ENCODE data around the gene SERBP1.

The SERBP1 gene

DNA sequence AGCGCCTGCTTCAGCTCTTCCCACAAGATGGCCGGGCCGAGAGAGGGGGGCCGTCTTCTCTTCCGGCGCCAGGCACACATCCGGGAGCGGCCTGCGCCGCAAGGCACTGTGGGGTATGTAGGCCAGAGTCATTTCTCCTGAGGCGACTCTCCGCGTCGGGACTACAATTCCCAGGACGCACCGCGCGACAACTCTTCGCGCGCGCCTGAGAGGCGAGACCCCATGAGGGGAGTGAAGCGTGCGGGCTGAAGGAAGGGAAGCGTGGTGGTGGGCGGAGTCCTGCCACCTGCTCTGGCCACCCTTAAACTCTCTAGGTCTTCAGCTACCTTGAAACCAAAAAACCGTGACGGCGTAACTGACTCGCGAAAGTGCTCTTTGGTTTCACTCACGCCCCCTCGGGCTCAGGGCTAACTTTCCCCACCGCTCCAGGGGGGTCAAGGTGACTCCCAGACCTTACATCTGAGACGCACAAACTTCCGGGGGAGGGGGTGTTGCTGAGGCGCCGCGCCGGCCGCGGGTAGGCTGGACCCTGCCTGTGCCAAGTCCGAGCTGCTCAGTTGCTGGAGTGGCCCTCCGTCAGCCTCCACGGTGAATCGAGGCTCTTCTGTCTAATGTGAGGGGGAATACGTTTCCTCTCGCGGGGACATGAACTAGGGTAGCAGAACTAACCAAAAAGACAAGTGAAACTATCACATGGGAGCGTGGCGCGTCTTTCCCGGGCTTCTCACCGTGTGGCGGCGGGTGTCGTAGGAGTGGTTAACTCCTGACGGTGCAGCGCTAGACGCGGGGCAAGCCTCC lies at the start of gene SERBP1:
Gene SERBP1 (minus strand): TSS at position 45 of the 798 bp plus-strand sequence. CDS start 102 bp downstream, outside the sequence.
- H3K9me3 ChIP-seq (ENCODE audit: control insufficient read depth, insufficient read depth, low read depth, low read length), result no peaks in the 10 kb centered on the region
- H3K27ac ChIP-seq (ENCODE audit: extremely low read depth, low read depth, low read length), result peak within 1 kb of the TSS; percentile 96
- peaks cover 5 to 36% of the 10 kb centered on the region in 2 experiments for H3K36me3 ChIP-seq (ENCODE audit: control insufficient read depth in 2 of 2, insufficient read depth in 1 of 2, low read length in 2 of 2)
- peak within 1 kb of the TSS; percentile 98 for H3K4me3 ChIP-seq (ENCODE audit: low read depth, low read length)
- CTCF ChIA-PET, result interaction anchor here (1.3 to 2.8 kb wide), 3 partner anchors 56 to 219 kb away, joined by 3 to 11 read pairs (median 6); no protein-coding TSS in a partner anchor
- H3K4me1 ChIP-seq (ENCODE audit: control insufficient read depth, insufficient read depth, low read length), result peaks cover 9% of the 10 kb centered on the region
- POLR2A ChIA-PET, result interaction anchor here (0.6 to 2.5 kb wide), 14 partner anchors 10 to 698 kb away, joined by 3 to 11 read pairs (median 4); no protein-coding TSS in a partner anchor
- peak; percentile 16; the same call in 1 of the 2 replicates for TF ChIP-seq ZNF623 (tag by site-specific recombination; IDR thresholded peaks at IDR 0.05)
- no peak for TF ChIP-seq ZBTB21 (tag by site-specific recombination; IDR thresholded peaks at IDR 0.05)
- TF ChIP-seq ZNF341 (tag by site-specific recombination; IDR thresholded peaks at IDR 0.05; ENCODE audit: low read depth), result peak; percentile 86
- peak; percentile 96 for TF ChIP-seq PRDM1 (tag by site-specific recombination; IDR thresholded peaks at IDR 0.05)
- TF ChIP-seq, protein P1, sequence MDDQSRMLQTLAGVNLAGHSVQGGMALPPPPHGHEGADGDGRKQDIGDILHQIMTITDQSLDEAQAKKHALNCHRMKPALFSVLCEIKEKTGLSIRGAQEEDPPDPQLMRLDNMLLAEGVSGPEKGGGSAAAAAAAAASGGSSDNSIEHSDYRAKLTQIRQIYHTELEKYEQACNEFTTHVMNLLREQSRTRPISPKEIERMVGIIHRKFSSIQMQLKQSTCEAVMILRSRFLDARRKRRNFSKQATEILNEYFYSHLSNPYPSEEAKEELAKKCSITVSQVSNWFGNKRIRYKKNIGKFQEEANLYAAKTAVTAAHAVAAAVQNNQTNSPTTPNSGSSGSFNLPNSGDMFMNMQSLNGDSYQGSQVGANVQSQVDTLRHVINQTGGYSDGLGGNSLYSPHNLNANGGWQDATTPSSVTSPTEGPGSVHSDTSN (CRISPR knock-in tag; IDR thresholded peaks at IDR 0.05), result peak; percentile 10; the same call in 1 of the 2 replicates
- peak; percentile 88 for TF ChIP-seq SP3 (tag by site-specific recombination; IDR thresholded peaks at IDR 0.05)
- TF ChIP-seq, protein P2, sequence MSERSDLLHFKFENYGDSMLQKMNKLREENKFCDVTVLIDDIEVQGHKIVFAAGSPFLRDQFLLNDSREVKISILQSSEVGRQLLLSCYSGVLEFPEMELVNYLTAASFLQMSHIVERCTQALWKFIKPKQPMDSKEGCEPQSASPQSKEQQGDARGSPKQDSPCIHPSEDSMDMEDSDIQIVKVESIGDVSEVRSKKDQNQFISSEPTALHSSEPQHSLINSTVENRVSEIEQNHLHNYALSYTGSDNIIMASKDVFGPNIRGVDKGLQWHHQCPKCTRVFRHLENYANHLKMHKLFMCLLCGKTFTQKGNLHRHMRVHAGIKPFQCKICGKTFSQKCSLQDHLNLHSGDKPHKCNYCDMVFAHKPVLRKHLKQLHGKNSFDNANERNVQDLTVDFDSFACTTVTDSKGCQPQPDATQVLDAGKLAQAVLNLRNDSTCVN (tag by site-specific recombination; optimal IDR thresholded peaks at IDR 0.05), result peak; percentile 90
- no peak for TF ChIP-seq ZNF248 (tag by site-specific recombination; IDR thresholded peaks at IDR 0.05)
- TF ChIP-seq KLF8 (tag by site-specific recombination; IDR thresholded peaks at IDR 0.05), result peak; percentile 85
- no peak for TF ChIP-seq ZNF138 (tag by site-specific recombination; IDR thresholded peaks at IDR 0.05; ENCODE audit: borderline replicate concordance)
- TF ChIP-seq, protein P3, sequence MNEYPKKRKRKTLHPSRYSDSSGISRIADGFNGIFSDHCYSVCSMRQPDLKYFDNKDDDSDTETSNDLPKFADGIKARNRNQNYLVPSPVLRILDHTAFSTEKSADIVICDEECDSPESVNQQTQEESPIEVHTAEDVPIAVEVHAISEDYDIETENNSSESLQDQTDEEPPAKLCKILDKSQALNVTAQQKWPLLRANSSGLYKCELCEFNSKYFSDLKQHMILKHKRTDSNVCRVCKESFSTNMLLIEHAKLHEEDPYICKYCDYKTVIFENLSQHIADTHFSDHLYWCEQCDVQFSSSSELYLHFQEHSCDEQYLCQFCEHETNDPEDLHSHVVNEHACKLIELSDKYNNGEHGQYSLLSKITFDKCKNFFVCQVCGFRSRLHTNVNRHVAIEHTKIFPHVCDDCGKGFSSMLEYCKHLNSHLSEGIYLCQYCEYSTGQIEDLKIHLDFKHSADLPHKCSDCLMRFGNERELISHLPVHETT (tag by site-specific recombination; IDR thresholded peaks at IDR 0.05), result peak; percentile 15; the same call in 1 of the 2 replicates
- peak; percentile 94 for TF ChIP-seq GLIS1 (tag by site-specific recombination; IDR thresholded peaks at IDR 0.05)
- TF ChIP-seq GLI4 (tag by site-specific recombination; IDR thresholded peaks at IDR 0.05), result no peak
- no peak for TF ChIP-seq HOXD13 (CRISPR knock-in tag; IDR thresholded peaks at IDR 0.05; ENCODE audit: borderline replicate concordance)
- peak; percentile 76; the same call in 1 of the 2 replicates for TF ChIP-seq ZNF660 (tag by site-specific recombination; IDR thresholded peaks at IDR 0.05)
- TF ChIP-seq YY2 (tag by site-specific recombination; IDR thresholded peaks at IDR 0.05), result peak; percentile 74; the same call in 1 of the 2 replicates
- no peak for TF ChIP-seq ZNF416 (tag by site-specific recombination; IDR thresholded peaks at IDR 0.05)
- TF ChIP-seq, protein P4, sequence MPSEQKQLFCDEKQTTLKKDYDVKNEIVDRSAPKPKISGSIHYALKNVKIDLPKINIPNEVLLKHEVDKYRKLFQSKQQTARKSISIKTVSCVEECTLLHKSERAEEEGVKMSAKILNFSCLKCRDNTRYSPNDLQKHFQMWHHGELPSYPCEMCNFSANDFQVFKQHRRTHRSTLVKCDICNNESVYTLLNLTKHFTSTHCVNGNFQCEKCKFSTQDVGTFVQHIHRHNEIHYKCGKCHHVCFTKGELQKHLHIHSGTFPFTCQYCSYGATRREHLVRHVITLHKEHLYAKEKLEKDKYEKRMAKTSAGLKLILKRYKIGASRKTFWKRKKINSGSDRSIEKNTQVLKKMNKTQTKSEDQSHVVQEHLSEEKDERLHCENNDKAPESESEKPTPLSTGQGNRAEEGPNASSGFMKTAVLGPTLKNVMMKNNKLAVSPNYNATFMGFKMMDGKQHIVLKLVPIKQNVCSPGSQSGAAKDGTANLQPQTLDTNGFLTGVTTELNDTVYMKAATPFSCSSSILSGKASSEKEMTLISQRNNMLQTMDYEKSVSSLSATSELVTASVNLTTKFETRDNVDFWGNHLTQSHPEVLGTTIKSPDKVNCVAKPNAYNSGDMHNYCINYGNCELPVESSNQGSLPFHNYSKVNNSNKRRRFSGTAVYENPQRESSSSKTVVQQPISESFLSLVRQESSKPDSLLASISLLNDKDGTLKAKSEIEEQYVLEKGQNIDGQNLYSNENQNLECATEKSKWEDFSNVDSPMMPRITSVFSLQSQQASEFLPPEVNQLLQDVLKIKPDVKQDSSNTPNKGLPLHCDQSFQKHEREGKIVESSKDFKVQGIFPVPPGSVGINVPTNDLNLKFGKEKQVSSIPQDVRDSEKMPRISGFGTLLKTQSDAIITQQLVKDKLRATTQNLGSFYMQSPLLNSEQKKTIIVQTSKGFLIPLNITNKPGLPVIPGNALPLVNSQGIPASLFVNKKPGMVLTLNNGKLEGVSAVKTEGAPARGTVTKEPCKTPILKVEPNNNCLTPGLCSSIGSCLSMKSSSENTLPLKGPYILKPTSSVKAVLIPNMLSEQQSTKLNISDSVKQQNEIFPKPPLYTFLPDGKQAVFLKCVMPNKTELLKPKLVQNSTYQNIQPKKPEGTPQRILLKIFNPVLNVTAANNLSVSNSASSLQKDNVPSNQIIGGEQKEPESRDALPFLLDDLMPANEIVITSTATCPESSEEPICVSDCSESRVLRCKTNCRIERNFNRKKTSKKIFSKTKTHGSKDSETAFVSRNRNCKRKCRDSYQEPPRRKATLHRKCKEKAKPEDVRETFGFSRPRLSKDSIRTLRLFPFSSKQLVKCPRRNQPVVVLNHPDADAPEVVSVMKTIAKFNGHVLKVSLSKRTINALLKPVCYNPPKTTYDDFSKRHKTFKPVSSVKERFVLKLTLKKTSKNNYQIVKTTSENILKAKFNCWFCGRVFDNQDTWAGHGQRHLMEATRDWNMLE (tag by site-specific recombination; conservative IDR thresholded peaks at IDR 0.05; ENCODE audit: low read depth), result peak; percentile 34; the same call in 1 of the 2 replicates
- no peak for TF ChIP-seq ZNF791 (tag by site-specific recombination; IDR thresholded peaks at IDR 0.05)
- TF ChIP-seq, protein P5, sequence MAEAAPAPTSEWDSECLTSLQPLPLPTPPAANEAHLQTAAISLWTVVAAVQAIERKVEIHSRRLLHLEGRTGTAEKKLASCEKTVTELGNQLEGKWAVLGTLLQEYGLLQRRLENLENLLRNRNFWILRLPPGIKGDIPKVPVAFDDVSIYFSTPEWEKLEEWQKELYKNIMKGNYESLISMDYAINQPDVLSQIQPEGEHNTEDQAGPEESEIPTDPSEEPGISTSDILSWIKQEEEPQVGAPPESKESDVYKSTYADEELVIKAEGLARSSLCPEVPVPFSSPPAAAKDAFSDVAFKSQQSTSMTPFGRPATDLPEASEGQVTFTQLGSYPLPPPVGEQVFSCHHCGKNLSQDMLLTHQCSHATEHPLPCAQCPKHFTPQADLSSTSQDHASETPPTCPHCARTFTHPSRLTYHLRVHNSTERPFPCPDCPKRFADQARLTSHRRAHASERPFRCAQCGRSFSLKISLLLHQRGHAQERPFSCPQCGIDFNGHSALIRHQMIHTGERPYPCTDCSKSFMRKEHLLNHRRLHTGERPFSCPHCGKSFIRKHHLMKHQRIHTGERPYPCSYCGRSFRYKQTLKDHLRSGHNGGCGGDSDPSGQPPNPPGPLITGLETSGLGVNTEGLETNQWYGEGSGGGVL (tag by site-specific recombination; IDR thresholded peaks at IDR 0.05), result peak; percentile 53
- peak; percentile 51; the same call in 1 of the 2 replicates for TF ChIP-seq KLF1 (tag by site-specific recombination; IDR thresholded peaks at IDR 0.05)
- no peak for TF ChIP-seq ZNF174 (tag by site-specific recombination; IDR thresholded peaks at IDR 0.05)
- TF ChIP-seq GLIS2 (tag by site-specific recombination; IDR thresholded peaks at IDR 0.05), result peak; percentile 99
- peak; percentile 91; the same call in 1 of the 2 replicates for TF ChIP-seq ZNF501 (tag by site-specific recombination; IDR thresholded peaks at IDR 0.05)
- TF ChIP-seq, protein P6, sequence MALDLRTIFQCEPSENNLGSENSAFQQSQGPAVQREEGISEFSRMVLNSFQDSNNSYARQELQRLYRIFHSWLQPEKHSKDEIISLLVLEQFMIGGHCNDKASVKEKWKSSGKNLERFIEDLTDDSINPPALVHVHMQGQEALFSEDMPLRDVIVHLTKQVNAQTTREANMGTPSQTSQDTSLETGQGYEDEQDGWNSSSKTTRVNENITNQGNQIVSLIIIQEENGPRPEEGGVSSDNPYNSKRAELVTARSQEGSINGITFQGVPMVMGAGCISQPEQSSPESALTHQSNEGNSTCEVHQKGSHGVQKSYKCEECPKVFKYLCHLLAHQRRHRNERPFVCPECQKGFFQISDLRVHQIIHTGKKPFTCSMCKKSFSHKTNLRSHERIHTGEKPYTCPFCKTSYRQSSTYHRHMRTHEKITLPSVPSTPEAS (tag by site-specific recombination; IDR thresholded peaks at IDR 0.05), result peak; percentile 32; the same call in 1 of the 2 replicates
